ENCODE data around the gene SMPD2.

SMPD2 gene

GRCh38 chr6:109461733-109462526 lies 21.4 kb downstream of the SMPD2 start:
- no peak for DNase-seq

GRCh38 chr6:109465772-109466171 lies 25.2 kb downstream of the SMPD2 start:
- DNase-seq, result no peak

GRCh38 chr6:109466212-109466923 lies 25.8 kb downstream of the SMPD2 start:
- DNase-seq, result no peak

- no peak for DNase-seq
Measured at GRCh38 chr6:109467696-109468095, 27.2 kb downstream of the SMPD2 start.

- DNase-seq, result no peak
Measured at GRCh38 chr6:109469591-109470189, 29.2 kb downstream of the SMPD2 start.

GRCh38 chr6:109471105-109471810 lies 30.7 kb downstream of the SMPD2 start:
- DNase-seq, result no peak

GRCh38 chr6:109472132-109472995 lies 31.8 kb downstream of the SMPD2 start:
- no peak for DNase-seq

- no peak for DNase-seq
Measured at GRCh38 chr6:109473120-109473519, 32.6 kb downstream of the SMPD2 start.

- no peak for DNase-seq
Measured at GRCh38 chr6:109474995-109475394, 34.5 kb downstream of the SMPD2 start.

GRCh38 chr6:109475625-109476024 lies 35.1 kb downstream of the SMPD2 start:
- DNase-seq, result no peak

GRCh38 chr6:109477184-109477583 lies 36.7 kb downstream of the SMPD2 start:
- no peak for DNase-seq

GRCh38 chr6:109477725-109478124 lies 37.2 kb downstream of the SMPD2 start:
- no peak for DNase-seq

- no peak for DNase-seq
Measured at GRCh38 chr6:109478222-109478805, 37.8 kb downstream of the SMPD2 start.

GRCh38 chr6:109478841-109479624 lies 38.5 kb downstream of the SMPD2 start:
- DNase-seq, result no peak

- no peak for DNase-seq
Measured at GRCh38 chr6:109480993-109481480, 40.5 kb downstream of the SMPD2 start.

- DNase-seq, result peak; percentile 57
Measured at GRCh38 chr6:109482905-109483734, 42.6 kb downstream of the SMPD2 start, which contains the start of gene ZBTB24. TSS of gene ZBTB24 (minus strand) at chr6:109483219. CDS start at chr6:109482026, 1,193 bp downstream.

- DNase-seq, result no peak
Measured at GRCh38 chr6:109483735-109484057, 43.2 kb downstream of the SMPD2 start.

GRCh38 chr6:109484122-109484521 lies 43.6 kb downstream of the SMPD2 start:
- DNase-seq, result no peak

- no peak for DNase-seq
Measured at GRCh38 chr6:109485266-109485935, 44.9 kb downstream of the SMPD2 start.

All from COR-L47 (cell line).